Measurements from ENCODE around the gene AGBL1.

Gene AGBL1

DNA sequence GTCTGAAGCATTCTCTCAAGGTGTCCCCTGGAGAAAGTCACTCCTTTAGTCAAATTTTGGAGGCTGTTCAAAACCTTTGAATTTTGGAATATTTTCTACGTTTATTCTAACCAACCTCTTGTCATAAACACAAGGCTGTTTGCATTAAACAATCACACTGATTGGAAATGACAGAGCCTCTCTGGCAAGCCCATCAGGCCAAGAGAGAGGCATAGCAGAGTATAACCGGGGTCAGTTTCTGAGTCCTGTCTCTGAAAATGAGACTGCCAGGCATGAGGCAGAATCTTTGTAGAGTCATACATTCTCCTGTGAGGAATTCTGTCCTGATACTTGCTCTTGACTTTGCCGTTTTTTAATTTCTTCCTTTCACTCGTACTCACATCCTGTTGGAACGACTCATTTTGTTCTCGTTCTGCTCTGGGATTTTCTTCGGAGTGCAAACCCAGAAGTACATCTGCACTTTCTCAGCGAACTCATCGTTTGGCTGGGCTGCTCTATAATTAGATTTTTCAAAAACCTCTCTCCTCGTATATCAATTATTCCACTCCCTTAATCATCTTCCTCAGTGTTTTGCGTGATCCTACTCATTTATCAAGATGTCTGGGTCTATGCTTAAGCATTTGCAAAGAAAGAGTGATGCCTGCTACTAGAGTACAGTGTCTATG is 114.2 kb downstream of the AGBL1 start:
- no peak overlapping the region for H3K9ac ChIP-seq
- H2AFZ ChIP-seq (ENCODE audit: low read depth), result no peak overlapping the region
- H3K27me3 ChIP-seq (ENCODE audit: insufficient read depth, low read depth), result no peaks in the 10 kb centered on the region
- no peaks in the 10 kb centered on the region for H3K4me1 ChIP-seq (ENCODE audit: low read depth, poor library complexity, severe bottlenecking)
- H3K79me2 ChIP-seq (ENCODE audit: insufficient read depth, low read depth), result no peaks in the 10 kb centered on the region
- H4K20me1 ChIP-seq (ENCODE audit: insufficient read depth), result no peaks in the 10 kb centered on the region
- H3K27ac ChIP-seq, result no peak overlapping the region
- TF ChIP-seq, protein P1, sequence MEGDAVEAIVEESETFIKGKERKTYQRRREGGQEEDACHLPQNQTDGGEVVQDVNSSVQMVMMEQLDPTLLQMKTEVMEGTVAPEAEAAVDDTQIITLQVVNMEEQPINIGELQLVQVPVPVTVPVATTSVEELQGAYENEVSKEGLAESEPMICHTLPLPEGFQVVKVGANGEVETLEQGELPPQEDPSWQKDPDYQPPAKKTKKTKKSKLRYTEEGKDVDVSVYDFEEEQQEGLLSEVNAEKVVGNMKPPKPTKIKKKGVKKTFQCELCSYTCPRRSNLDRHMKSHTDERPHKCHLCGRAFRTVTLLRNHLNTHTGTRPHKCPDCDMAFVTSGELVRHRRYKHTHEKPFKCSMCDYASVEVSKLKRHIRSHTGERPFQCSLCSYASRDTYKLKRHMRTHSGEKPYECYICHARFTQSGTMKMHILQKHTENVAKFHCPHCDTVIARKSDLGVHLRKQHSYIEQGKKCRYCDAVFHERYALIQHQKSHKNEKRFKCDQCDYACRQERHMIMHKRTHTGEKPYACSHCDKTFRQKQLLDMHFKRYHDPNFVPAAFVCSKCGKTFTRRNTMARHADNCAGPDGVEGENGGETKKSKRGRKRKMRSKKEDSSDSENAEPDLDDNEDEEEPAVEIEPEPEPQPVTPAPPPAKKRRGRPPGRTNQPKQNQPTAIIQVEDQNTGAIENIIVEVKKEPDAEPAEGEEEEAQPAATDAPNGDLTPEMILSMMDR (conservative IDR thresholded peaks at IDR 0.05; ENCODE audit: low read depth, low read length), result no peak
- H3K4me2 ChIP-seq, result no peak overlapping the region
- H3K4me3 ChIP-seq (IDR thresholded peaks at IDR 0.05; ENCODE audit: insufficient read depth, low read depth, low read length), result no peak overlapping the region
- H3K36me3 ChIP-seq (ENCODE audit: insufficient read depth), result no peaks in the 10 kb centered on the region

DNA sequence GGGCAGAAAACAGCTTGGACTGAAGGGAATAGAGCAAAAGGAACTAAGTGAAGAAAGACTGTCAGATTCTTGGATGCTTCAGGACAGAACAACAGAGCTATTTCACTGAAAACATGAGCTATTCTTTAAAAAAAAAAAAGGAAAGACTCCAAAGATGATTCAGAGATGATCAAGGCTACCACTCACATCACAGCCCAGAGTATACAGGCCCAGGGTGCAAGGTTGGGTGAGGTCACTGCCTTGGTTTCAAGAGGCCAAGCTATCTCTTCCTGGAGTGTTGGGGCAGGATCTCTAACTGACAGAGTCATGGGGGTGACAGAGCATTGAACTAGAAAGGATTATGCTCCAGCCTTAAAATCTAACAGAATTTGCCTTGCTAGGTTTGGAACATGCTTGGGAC is 118.1 kb downstream of the AGBL1 start:
- peaks cover 8% of the 10 kb centered on the region for H3K4me1 ChIP-seq (ENCODE audit: low read depth, poor library complexity, severe bottlenecking)
- H3K9ac ChIP-seq, result no peak overlapping the region
- H3K27me3 ChIP-seq (ENCODE audit: insufficient read depth, low read depth), result no peaks in the 10 kb centered on the region
- TF ChIP-seq, protein P1 (conservative IDR thresholded peaks at IDR 0.05; ENCODE audit: low read depth, low read length), result no peak
- H4K20me1 ChIP-seq (ENCODE audit: insufficient read depth), result no peaks in the 10 kb centered on the region
- no peak overlapping the region for H2AFZ ChIP-seq (ENCODE audit: low read depth)
- no peaks in the 10 kb centered on the region for H3K79me2 ChIP-seq (ENCODE audit: insufficient read depth, low read depth)
- H3K4me3 ChIP-seq (IDR thresholded peaks at IDR 0.05; ENCODE audit: insufficient read depth, low read depth, low read length), result no peak overlapping the region
- no peak overlapping the region for H3K27ac ChIP-seq
- H3K4me2 ChIP-seq, result no peak overlapping the region
- no peaks in the 10 kb centered on the region for H3K36me3 ChIP-seq (ENCODE audit: insufficient read depth)

GRCh38 chr15:86199467-86200145 is 119.9 kb downstream of the AGBL1 start:
- no peaks in the 10 kb centered on the region for H4K20me1 ChIP-seq (ENCODE audit: insufficient read depth)
- H3K9ac ChIP-seq, result no peak overlapping the region
- no peak overlapping the region for H2AFZ ChIP-seq (ENCODE audit: low read depth)
- H3K36me3 ChIP-seq (ENCODE audit: insufficient read depth), result no peaks in the 10 kb centered on the region
- no peak overlapping the region for H3K27ac ChIP-seq
- TF ChIP-seq, protein P1 (conservative IDR thresholded peaks at IDR 0.05; ENCODE audit: low read depth, low read length), result no peak
- peaks cover 26% of the 10 kb centered on the region for H3K4me1 ChIP-seq (ENCODE audit: low read depth, poor library complexity, severe bottlenecking)
- no peaks in the 10 kb centered on the region for H3K27me3 ChIP-seq (ENCODE audit: insufficient read depth, low read depth)
- H3K79me2 ChIP-seq (ENCODE audit: insufficient read depth, low read depth), result no peaks in the 10 kb centered on the region
- no peak overlapping the region for H3K4me3 ChIP-seq (IDR thresholded peaks at IDR 0.05; ENCODE audit: insufficient read depth, low read depth, low read length)
- H3K4me2 ChIP-seq, result no peak overlapping the region

GRCh38 chr15:86201313-86202008 is 121.8 kb downstream of the AGBL1 start:
- TF ChIP-seq, protein P1 (conservative IDR thresholded peaks at IDR 0.05; ENCODE audit: low read depth, low read length), result no peak
- Histone ChIP-seq H3K27me3 (ENCODE audit: insufficient read depth, low read depth) (no peaks in the 10 kb centered on the region), H3K36me3 (ENCODE audit: insufficient read depth) (no peaks in the 10 kb centered on the region), H3K9ac (no peak overlapping the region), H3K4me2 (no peak overlapping the region), H3K4me3 (IDR thresholded peaks at IDR 0.05; ENCODE audit: insufficient read depth, low read depth, low read length) (no peak overlapping the region), H4K20me1 (ENCODE audit: insufficient read depth) (no peaks in the 10 kb centered on the region), H3K79me2 (ENCODE audit: insufficient read depth, low read depth) (no peaks in the 10 kb centered on the region), H3K4me1 (ENCODE audit: low read depth, poor library complexity, severe bottlenecking) (peaks cover 27% of the 10 kb centered on the region), H2AFZ (ENCODE audit: low read depth) (no peak overlapping the region), H3K27ac (no peak overlapping the region)
